IMR-90 (cell line): ENCODE measurements around the gene HPN. TPM values are rescaled to one million over a fixed set of nuclear protein-coding genes. Genes with fewer than 3 reads are reported as not detected.

Experiments used
- ATAC-seq: fragments of 200-7000 bp; cut with Tn5 transposase; 2 replicates; pipeline ENCODE4 v1.9.1; 2020; ENCODE audit warnings: low read depth, mild to moderate bottlenecking, moderate library complexity
- BruUV-seq: library from RNA; stranded (reverse); fragments of 400-500 nt; replicated peaks from 2 replicates; lab custom pipeline; 2021; lab: Mats Ljungman, UMichigan
- CTCF ChIA-PET: fragments of 300-600 bp; formaldehyde crosslinking; extraction: SDS; loops from one replicate; lab custom pipeline; 2021; ENCODE audit warnings: antibody characterized with exemption; lab: Yijun Ruan, JAX
- POLR2A ChIA-PET: fragments of 300-600 bp; sonication (Branson Sonifier 250); formaldehyde crosslinking; loops from one replicate; lab custom pipeline; 2022; ENCODE audit warnings: antibody characterized with exemption; ENCODE audit not compliant: unreplicated experiment; lab: Charles Lee
- DNase-seq: peaks from one replicate; pipeline ENCODE4 v3.0.0; 2013
- H2AFZ ChIP-seq: replicated peaks from 2 replicates; pipeline ENCODE3; 2013; ENCODE audit warnings: low read length, mild to moderate bottlenecking; ENCODE audit not compliant: poor library complexity
- H2AK5ac ChIP-seq: 2 replicates; pipeline ENCODE4 v1.6.1; 2013; ENCODE audit warnings: low read depth, low read length, inconsistent platforms
- H2AK9ac ChIP-seq: replicated peaks from 2 replicates; pipeline ENCODE3; 2013; ENCODE audit warnings: mild to moderate bottlenecking, low read depth, low read length, moderate library complexity; ENCODE audit not compliant: poor library complexity
- H2BK120ac ChIP-seq: 2 replicates; pipeline ENCODE4 v1.6.1; 2013; ENCODE audit warnings: low read depth, low read length, inconsistent platforms
- H2BK15ac ChIP-seq: 3 replicates; pipeline ENCODE4 v1.6.1; 2013; ENCODE audit warnings: low read depth, low read length, inconsistent platforms
- H2BK20ac ChIP-seq: 2 replicates; pipeline ENCODE4 v1.6.1; 2013; ENCODE audit warnings: low read depth, mild to moderate bottlenecking, inconsistent platforms, low read length, moderate library complexity
- H2BK5ac ChIP-seq: 2 replicates; pipeline ENCODE4 v1.6.1; 2013; ENCODE audit warnings: mild to moderate bottlenecking, low read depth, low read length, inconsistent platforms; ENCODE audit not compliant: poor library complexity, severe bottlenecking
- H3K14ac ChIP-seq: replicated peaks from 2 replicates; pipeline ENCODE4 v1.6.1; 2013; ENCODE audit warnings: low read depth, low read length, inconsistent platforms
- H3K18ac ChIP-seq: 2 replicates; pipeline ENCODE4 v1.6.1; 2013; ENCODE audit warnings: low read depth, low read length, control low read depth
- H3K23ac ChIP-seq: 2 replicates; pipeline ENCODE4 v1.6.1; 2013; ENCODE audit warnings: low read depth, low read length, inconsistent platforms
- H3K27ac ChIP-seq: 2 replicates; pipeline ENCODE4 v1.5.1; 2013; ENCODE audit warnings: mild to moderate bottlenecking, control low read depth, low read length; ENCODE audit not compliant: insufficient read depth
- H3K27me3 ChIP-seq: 2 replicates; pipeline ENCODE4 v1.6.1; 2013; ENCODE audit warnings: low read length; ENCODE audit not compliant: control insufficient read depth, insufficient read depth
- H3K36me3 ChIP-seq: 2 replicates; pipeline ENCODE4 v1.6.1; 2013; ENCODE audit warnings: low read length, mixed read lengths; ENCODE audit not compliant: control insufficient read depth, insufficient read depth
- H3K4ac ChIP-seq: 2 replicates; pipeline ENCODE4 v1.6.1; 2013; ENCODE audit warnings: low read depth, low read length, inconsistent platforms
- H3K4me1 ChIP-seq: 2 replicates; pipeline ENCODE4 v1.6.1; 2013; ENCODE audit warnings: low read length, mixed read lengths; ENCODE audit not compliant: control insufficient read depth, insufficient read depth
- H3K4me2 ChIP-seq: 2 replicates; pipeline ENCODE4 v1.6.1; 2013; ENCODE audit warnings: low read depth, mild to moderate bottlenecking, control low read depth, low read length, moderate library complexity
- H3K4me3 ChIP-seq: 2 replicates; pipeline ENCODE4 v1.5.1; 2013; ENCODE audit warnings: low read depth, mild to moderate bottlenecking, control low read depth, low read length, moderate library complexity; ENCODE audit not compliant: insufficient read depth
- H3K56ac ChIP-seq: 2 replicates; pipeline ENCODE4 v1.6.1; 2013; ENCODE audit warnings: low read length, inconsistent platforms; ENCODE audit not compliant: insufficient read depth; ENCODE audit errors: extremely low read depth
- H3K79me1 ChIP-seq, 2 experiments: 2 replicates each; pipeline ENCODE4 v1.6.1; 2013; ENCODE audit warnings: low read length in 2 of 2, inconsistent platforms in 1 of 2, low read depth in 1 of 2
- H3K9ac ChIP-seq: 2 replicates; pipeline ENCODE4 v1.6.1; 2013; ENCODE audit warnings: low read depth, low read length, control low read depth
- H3K9me1 ChIP-seq: 2 replicates; pipeline ENCODE4 v1.6.1; 2013; ENCODE audit warnings: low read length, inconsistent platforms; ENCODE audit not compliant: insufficient read depth
- H3K9me3 ChIP-seq: 2 replicates; pipeline ENCODE4 v1.6.1; 2013; ENCODE audit warnings: low read length; ENCODE audit not compliant: control insufficient read depth, insufficient read depth
- H4K20me1 ChIP-seq: 2 replicates; pipeline ENCODE4 v1.6.1; 2013; ENCODE audit warnings: low read length, inconsistent platforms; ENCODE audit not compliant: insufficient read depth
- H4K5ac ChIP-seq: 2 replicates; pipeline ENCODE4 v1.6.1; 2013; ENCODE audit warnings: mild to moderate bottlenecking, low read depth, low read length, control low read depth
- H4K8ac ChIP-seq, 2 experiments: 2 replicates each; pipeline ENCODE4 v1.6.1; 2013; ENCODE audit warnings: low read depth in 2 of 2, low read length in 2 of 2, control low read depth in 1 of 2, inconsistent platforms in 1 of 2
- H4K91ac ChIP-seq: 2 replicates; pipeline ENCODE4 v1.6.1; 2013; ENCODE audit warnings: low read depth, low read length, inconsistent platforms; ENCODE audit not compliant: insufficient read depth
- CHD1 ChIP-seq: IDR thresholded peaks from 2 replicates; pipeline ENCODE4 v1.6.1; 2012; ENCODE audit warnings: low read depth, low read length, improper control_type of control experiment
- FOS ChIP-seq: fragments of 150-350 bp; IDR thresholded peaks from 2 replicates; pipeline ENCODE4 v1.6.1; 2016; ENCODE audit warnings: low read depth, low read length
- SMC3 ChIP-seq: fragments of 150-350 bp; IDR thresholded peaks from 2 replicates; pipeline ENCODE4 v1.6.1; 2016; ENCODE audit warnings: low read depth, mild to moderate bottlenecking, antibody characterized with exemption, low read length, moderate library complexity
- WGBS, 2 experiments: methylation state at CpG; one replicate each; pipeline versions ENCODE4 v1.1.5 to v1.1.7; 2013; ENCODE audit warnings: missing lambda C conversion rate in 2 of 2; ENCODE audit not compliant: insufficient read length in 1 of 2; ENCODE audit errors: extremely low coverage in 2 of 2; 5-methylcytosine and 5-hydroxymethylcytosine counted together
- dilution Hi-C: fragments of 300-500 bp; cut with HindIII; formaldehyde crosslinking; loops from one replicate; pipeline ENCODE4 v1.14.3; 2018; ENCODE audit warnings: low sequenced_read_pairs; ENCODE audit not compliant: unreplicated experiment
- in situ Hi-C: fragments of 300-500 bp; cut with MboI; formaldehyde crosslinking; loops from 3 replicates; pipeline ENCODE4 v1.14.3; 2019; ENCODE audit warnings: low sequenced_read_pairs, inconsistent platforms, mixed read lengths
- intact Hi-C: fragments of 100-400 bp; cut with micrococcal nuclease; formaldehyde crosslinking; loops from 2 replicates; pipeline ENCODE4 v1.10.0; 2022
- polyA plus RNA-seq, 3 experiments: library from polyadenylated mRNA; depleted of rRNA; stranded (reverse); fragments of >200 nt; gene quantifications; 2 replicates each; pipeline ENCODE4 v1.2.3, GENCODE V29; 2012; ENCODE audit warnings: low replicate concordance in 1 of 3
- total RNA-seq: library from RNA; depleted of rRNA; stranded (reverse); fragments of >200 nt; gene quantifications from 2 replicates; pipeline ENCODE4 v1.2.3, GENCODE V29; 2012

Gene HPN
- total and polyA plus RNA-seq, 2 of the 4 experiments (the other 2 are of a cell fraction): not detected

- dilution Hi-C loops: no loop called here
- no peak overlapping the region for H4K8ac ChIP-seq
- ChIA-PET CTCF (no interaction called here), POLR2A (no interaction called here)
- H2AFZ ChIP-seq: no peak overlapping the region
- no peak overlapping the region for H2AK9ac ChIP-seq
- no peak overlapping the region for H2BK5ac ChIP-seq
- H4K5ac ChIP-seq: no peak overlapping the region
- no peaks in the 10 kb centered on the region for H3K36me3 ChIP-seq
- no peaks in the 10 kb centered on the region for H3K9me3 ChIP-seq
- no peak overlapping the region for H4K91ac ChIP-seq
- no peak overlapping the region for H2BK20ac ChIP-seq
- H3K27ac ChIP-seq: no peak overlapping the region
- H3K56ac ChIP-seq: no peak overlapping the region
- intact Hi-C loops: no loop called here
- no peaks in the 10 kb centered on the region for H3K4me1 ChIP-seq
- no peak overlapping the region for H3K18ac ChIP-seq
- no peaks in the 10 kb centered on the region for H3K79me1 ChIP-seq
- no peak overlapping the region for H3K14ac ChIP-seq
- WGBS, 2 experiments: 60% methylated on average over 1 of the region's 4 CpGs; no CpG with 5 or more reads in 1 of the 2 experiments
- no peak overlapping the region for H3K23ac ChIP-seq
- no peak for TF ChIP-seq FOS
- no peak for TF ChIP-seq CHD1
- TF ChIP-seq SMC3: no peak
- H3K4me3 ChIP-seq: no peak overlapping the region
- H4K20me1 ChIP-seq: no peaks in the 10 kb centered on the region
- ATAC-seq (no peak), DNase-seq (no peak)
- no peak overlapping the region for H2BK120ac ChIP-seq
- H3K9me1 ChIP-seq: no peaks in the 10 kb centered on the region
- no peak overlapping the region for H2AK5ac ChIP-seq
- peaks cover 3% of the 10 kb centered on the region; the same call in 1 of the 2 replicates for H3K27me3 ChIP-seq
- no TSS peak for BruUV-seq
- H3K9ac ChIP-seq: no peak overlapping the region
- in situ Hi-C loops: no loop called here
- H3K4ac ChIP-seq: no peak overlapping the region
- no peak overlapping the region for H3K4me2 ChIP-seq
- H2BK15ac ChIP-seq: no peak overlapping the region
Observed at GRCh38 chr19:35094656-35095055, 53.1 kb downstream of the HPN start.
